OCI-LY7 (cell line): ENCODE data around the gene CAPN8. TPM values are rescaled to one million over a fixed set of nuclear protein-coding genes. Genes with fewer than 3 reads are reported as not detected.

Experiments used
- BruUV-seq: library from RNA; stranded (reverse); fragments of 400-500 nt; replicated peaks from 2 replicates; lab custom pipeline; 2021; lab: Mats Ljungman, UMichigan
- CTCF ChIA-PET: fragments of 300-600 bp; sonication (Branson Sonifier 250); formaldehyde crosslinking; loops from one replicate; lab custom pipeline; 2022; ENCODE audit warnings: antibody characterized with exemption; ENCODE audit not compliant: unreplicated experiment; lab: Charles Lee
- POLR2A ChIA-PET: fragments of 300-600 bp; sonication (Branson Sonifier 250); formaldehyde crosslinking; loops from one replicate; lab custom pipeline; 2022; ENCODE audit warnings: antibody characterized with exemption; lab: Charles Lee
- DNase-seq: peaks from one replicate; pipeline ENCODE4 v3.0.0-alpha.2; 2015; ENCODE audit warnings: low spot score
- H2AFZ ChIP-seq: fragments of 200-600 bp; sonication (generic), shearing (Covaris generic); 2 replicates; pipeline ENCODE4 v1.6.1; 2014; ENCODE audit warnings: mild to moderate bottlenecking, antibody characterized with exemption, low read length, moderate library complexity
- H3K27ac ChIP-seq: fragments of 200-600 bp; sonication (generic); 2 replicates; pipeline ENCODE4 v1.5.1; 2014; ENCODE audit warnings: mixed run types, low read depth, mild to moderate bottlenecking, moderate library complexity, low read length, inconsistent platforms; ENCODE audit not compliant: poor library complexity, severe bottlenecking
- H3K36me3 ChIP-seq: fragments of 200-600 bp; sonication (generic); 2 replicates; pipeline ENCODE4 v1.6.1; 2014; ENCODE audit warnings: mild to moderate bottlenecking, antibody characterized with exemption, low read length, moderate library complexity, mixed read lengths; ENCODE audit not compliant: insufficient read depth
- H3K4me1 ChIP-seq: fragments of 200-600 bp; sonication (generic); 2 replicates; pipeline ENCODE4 v1.5.1; 2014; ENCODE audit warnings: mild to moderate bottlenecking, low read length; ENCODE audit not compliant: insufficient read depth, poor library complexity, severe bottlenecking
- H3K4me2 ChIP-seq: fragments of 200-600 bp; sonication (generic); 2 replicates; pipeline ENCODE4 v1.6.1; 2014; ENCODE audit warnings: mild to moderate bottlenecking, low read length
- H3K4me3 ChIP-seq: fragments of 200-600 bp; sonication (generic); 2 replicates; pipeline ENCODE4 v1.5.1; 2014; ENCODE audit warnings: mild to moderate bottlenecking, low read depth, low read length; ENCODE audit not compliant: poor library complexity, severe bottlenecking
- H3K79me2 ChIP-seq: fragments of 200-600 bp; sonication (generic); 2 replicates; pipeline ENCODE4 v1.6.1; 2016; ENCODE audit warnings: low read depth, mild to moderate bottlenecking, low read length, moderate library complexity, mixed read lengths; ENCODE audit not compliant: insufficient read depth
- H3K9me2 ChIP-seq: fragments of 200-600 bp; sonication (generic); 2 replicates; pipeline ENCODE4 v1.6.1; 2016; ENCODE audit warnings: mild to moderate bottlenecking, low read length, mixed read lengths; ENCODE audit not compliant: insufficient read depth
- H3K9me3 ChIP-seq: fragments of 200-600 bp; sonication (generic); 2 replicates; pipeline ENCODE4 v1.6.1; 2014; ENCODE audit warnings: mild to moderate bottlenecking, mixed run types, low read length, mixed read lengths
- H4K20me1 ChIP-seq: fragments of 200-600 bp; sonication (generic); 2 replicates; pipeline ENCODE4 v1.6.1; 2014; ENCODE audit warnings: mild to moderate bottlenecking, antibody characterized with exemption, low read length, moderate library complexity, mixed read lengths; ENCODE audit not compliant: insufficient read depth
- CTCF ChIP-seq: fragments of 200-600 bp; sonication (generic); conservative IDR thresholded peaks from 2 replicates; pipeline ENCODE4 v1.5.1; 2014; ENCODE audit warnings: mild to moderate bottlenecking, antibody characterized with exemption, low read length, moderate library complexity, mixed read lengths
- EZH2phosphoT487 ChIP-seq: fragments of 200-600 bp; sonication (generic); IDR thresholded peaks from 2 replicates; pipeline ENCODE4 v1.6.1; 2018; ENCODE audit warnings: low read depth, borderline replicate concordance, mild to moderate bottlenecking, mixed run types, antibody characterized with exemption, low read length, moderate library complexity, mixed read lengths
- intact Hi-C: fragments of 100-400 bp; cut with micrococcal nuclease; formaldehyde crosslinking; loops from one replicate; pipeline ENCODE4 v1.10.0; 2022; ENCODE audit not compliant: unreplicated experiment
- total RNA-seq, 2 experiments: library from RNA; depleted of rRNA in 1 of 2; stranded (reverse); fragments of >200 nt in 1 of 2; shearing (Covaris generic) in 1 of 2; gene quantifications; 2 replicates each; pipeline ENCODE4 v1.2.3, GENCODE V29; 2014 to 2022

Gene CAPN8
- total RNA-seq, 2 experiments from 2014 or later, result not detected

- no peaks in the 10 kb centered on the region for H3K9me3 ChIP-seq
- no peak overlapping the region for H3K27ac ChIP-seq
- no peaks in the 10 kb centered on the region for H3K9me2 ChIP-seq
- no peak for DNase-seq
- H4K20me1 ChIP-seq, result no peaks in the 10 kb centered on the region
- H2AFZ ChIP-seq, result no peak overlapping the region
- CTCF ChIA-PET, result interaction anchor here (0.6 kb wide), 1 partner anchor 115 kb away, joined by 3 read pairs; no protein-coding TSS in a partner anchor
- H3K36me3 ChIP-seq, result no peaks in the 10 kb centered on the region
- POLR2A ChIA-PET, result interaction anchor here (0.7 kb wide), 1 partner anchor 549 kb away, joined by 3 read pairs; no protein-coding TSS in a partner anchor
- no peak for TF ChIP-seq CTCF
- TF ChIP-seq EZH2phosphoT487, result no peak
- no TSS peak for BruUV-seq
- H3K4me2 ChIP-seq, result no peak overlapping the region
- intact Hi-C loops, result no loop called here
- H3K4me3 ChIP-seq, result no peak overlapping the region
- no peaks in the 10 kb centered on the region for H3K79me2 ChIP-seq
- no peaks in the 10 kb centered on the region for H3K4me1 ChIP-seq
Measured at GRCh38 chr1:223700942-223701637, 35.6 kb upstream of the CAPN8 start.

GRCh38 chr1:223700388-223700918, 35.0 kb upstream of the CAPN8 start:
- Histone ChIP-seq H3K79me2 (no peaks in the 10 kb centered on the region), H3K36me3 (no peaks in the 10 kb centered on the region), H3K4me2 (no peak overlapping the region), H3K4me3 (no peak overlapping the region), H2AFZ (no peak overlapping the region), H3K9me2 (no peaks in the 10 kb centered on the region), H3K9me3 (no peaks in the 10 kb centered on the region), H4K20me1 (no peaks in the 10 kb centered on the region), H3K4me1 (no peaks in the 10 kb centered on the region), H3K27ac (no peak overlapping the region)
- no TSS peak for BruUV-seq
- CTCF ChIA-PET, result no interaction called here
- intact Hi-C loops, result no loop called here
- POLR2A ChIA-PET, result no interaction called here
- DNase-seq, result no peak
- TF ChIP-seq CTCF, result no peak
- no peak for TF ChIP-seq EZH2phosphoT487

- H2AFZ ChIP-seq, result no peak overlapping the region
- H3K4me3 ChIP-seq, result no peak overlapping the region
- POLR2A ChIA-PET, result interaction anchor here (0.7 kb wide), 1 partner anchor 746 kb away, joined by 3 read pairs; no protein-coding TSS in a partner anchor
- no peaks in the 10 kb centered on the region for H3K9me2 ChIP-seq
- no peak for DNase-seq
- intact Hi-C loops, result no loop called here
- no peaks in the 10 kb centered on the region for H3K4me1 ChIP-seq
- no peak overlapping the region for H3K4me2 ChIP-seq
- no peaks in the 10 kb centered on the region for H4K20me1 ChIP-seq
- H3K79me2 ChIP-seq, result no peaks in the 10 kb centered on the region
- no TSS peak for BruUV-seq
- CTCF ChIA-PET, result no interaction called here
- TF ChIP-seq CTCF (no peak), EZH2phosphoT487 (no peak)
- no peaks in the 10 kb centered on the region for H3K9me3 ChIP-seq
- H3K27ac ChIP-seq, result no peak overlapping the region
- H3K36me3 ChIP-seq, result no peaks in the 10 kb centered on the region
Measured at GRCh38 chr1:223695941-223696340, 30.4 kb upstream of the CAPN8 start.
